ENCODE results near the gene TMEM219.

Gene TMEM219

GRCh38 chr16:29999605-30000004 is 37.7 kb downstream of the TMEM219 start:
- Histone ChIP-seq H3K27me3 (ENCODE audit: control insufficient read depth in 1 of 2, insufficient read depth in 2 of 2, low read length in 2 of 2) (no peaks in the 10 kb centered on the region), H3K36me3 (ENCODE audit: control insufficient read depth in 2 of 2, insufficient read depth in 2 of 2, low read length in 2 of 2) (peaks cover 3 to 14% of the 10 kb centered on the region in 2 donors), H3K9ac (ENCODE audit: low read length in 2 of 2) (no peak overlapping the region), H3K27ac (ENCODE audit: low read length) (no peak overlapping the region), H3K4me3 (ENCODE audit: low read length in 2 of 2) (no peak overlapping the region), H3K4me1 (ENCODE audit: control insufficient read depth, insufficient read depth, low read length) (peaks cover 17% of the 10 kb centered on the region), H3K9me3 (ENCODE audit: control insufficient read depth in 2 of 2, low read length in 2 of 2) (no peaks in the 10 kb centered on the region)

GRCh38 chr16:30000735-30001631 is 39.1 kb downstream of the TMEM219 start:
- peaks cover 3 to 14% of the 10 kb centered on the region in 2 donors for H3K36me3 ChIP-seq (ENCODE audit: control insufficient read depth in 2 of 2, insufficient read depth in 2 of 2, low read length in 2 of 2)

GRCh38 chr16:30002614-30003346 is 40.9 kb downstream of the TMEM219 start:
- H3K36me3 ChIP-seq (ENCODE audit: control insufficient read depth in 2 of 2, insufficient read depth in 2 of 2, low read length in 2 of 2): peaks cover 3 to 14% of the 10 kb centered on the region in 2 donors
- H3K27ac ChIP-seq (ENCODE audit: low read length): no peak overlapping the region
- H3K4me1 ChIP-seq (ENCODE audit: control insufficient read depth, insufficient read depth, low read length): peaks cover 5% of the 10 kb centered on the region
- H3K4me3 ChIP-seq (ENCODE audit: low read length in 2 of 2): no peak overlapping the region
- peaks cover 0 to 3% of the 10 kb centered on the region in 2 donors for H3K27me3 ChIP-seq (ENCODE audit: control insufficient read depth in 1 of 2, insufficient read depth in 2 of 2, low read length in 2 of 2)
- H3K9me3 ChIP-seq (ENCODE audit: control insufficient read depth in 2 of 2, low read length in 2 of 2): no peaks in the 10 kb centered on the region
- no peak overlapping the region for H3K9ac ChIP-seq (ENCODE audit: low read length in 2 of 2)

More at GRCh38 chr16:30000735-30001631, 39.1 kb downstream of the TMEM219 start:
- no peaks in the 10 kb centered on the region for H3K9me3 ChIP-seq (ENCODE audit: control insufficient read depth in 2 of 2, low read length in 2 of 2)
- H3K27ac ChIP-seq (ENCODE audit: low read length): no peak overlapping the region
- H3K27me3 ChIP-seq (ENCODE audit: control insufficient read depth in 1 of 2, insufficient read depth in 2 of 2, low read length in 2 of 2): no peaks in the 10 kb centered on the region
- peaks cover 14% of the 10 kb centered on the region for H3K4me1 ChIP-seq (ENCODE audit: control insufficient read depth, insufficient read depth, low read length)
- H3K9ac ChIP-seq (ENCODE audit: low read length in 2 of 2): no peak overlapping the region
- no peak overlapping the region for H3K4me3 ChIP-seq (ENCODE audit: low read length in 2 of 2)

GRCh38 chr16:30003670-30004423 is 42.0 kb downstream of the TMEM219 start:
- H3K27me3 ChIP-seq (ENCODE audit: control insufficient read depth in 1 of 2, insufficient read depth in 2 of 2, low read length in 2 of 2): peaks cover 2 to 6% of the 10 kb centered on the region in 2 donors
- H3K27ac ChIP-seq (ENCODE audit: low read length): no peak overlapping the region
- no peak overlapping the region for H3K4me3 ChIP-seq (ENCODE audit: low read length in 2 of 2)
- H3K9ac ChIP-seq (ENCODE audit: low read length in 2 of 2): no peak overlapping the region
- peaks cover 5% of the 10 kb centered on the region for H3K4me1 ChIP-seq (ENCODE audit: control insufficient read depth, insufficient read depth, low read length)
- peaks cover 0 to 14% of the 10 kb centered on the region in 2 donors for H3K36me3 ChIP-seq (ENCODE audit: control insufficient read depth in 2 of 2, insufficient read depth in 2 of 2, low read length in 2 of 2)
- H3K9me3 ChIP-seq (ENCODE audit: control insufficient read depth in 2 of 2, low read length in 2 of 2): no peaks in the 10 kb centered on the region

- Histone ChIP-seq H3K9ac (ENCODE audit: low read length in 2 of 2) (no peak overlapping the region), H3K9me3 (ENCODE audit: control insufficient read depth in 2 of 2, low read length in 2 of 2) (no peaks in the 10 kb centered on the region), H3K27ac (ENCODE audit: low read length) (no peak overlapping the region), H3K4me3 (ENCODE audit: low read length in 2 of 2) (no peak overlapping the region), H3K27me3 (ENCODE audit: control insufficient read depth in 1 of 2, insufficient read depth in 2 of 2, low read length in 2 of 2) (peaks cover 4 to 11% of the 10 kb centered on the region in 2 donors), H3K4me1 (ENCODE audit: control insufficient read depth, insufficient read depth, low read length) (peaks cover 5% of the 10 kb centered on the region), H3K36me3 (ENCODE audit: control insufficient read depth in 2 of 2, insufficient read depth in 2 of 2, low read length in 2 of 2) (peaks cover 0 to 10% of the 10 kb centered on the region in 2 donors)
Measured at GRCh38 chr16:30004424-30004776, 42.5 kb downstream of the TMEM219 start.

GRCh38 chr16:30004811-30005242 is 42.9 kb downstream of the TMEM219 start:
- Histone ChIP-seq H3K9me3 (ENCODE audit: control insufficient read depth in 2 of 2, low read length in 2 of 2) (no peaks in the 10 kb centered on the region), H3K4me1 (ENCODE audit: control insufficient read depth, insufficient read depth, low read length) (peaks cover 7% of the 10 kb centered on the region), H3K27ac (ENCODE audit: low read length) (no peak overlapping the region), H3K4me3 (ENCODE audit: low read length in 2 of 2) (no peak overlapping the region), H3K9ac (ENCODE audit: low read length in 2 of 2) (no peak overlapping the region), H3K36me3 (ENCODE audit: control insufficient read depth in 2 of 2, insufficient read depth in 2 of 2, low read length in 2 of 2) (peaks cover 0 to 9% of the 10 kb centered on the region in 2 donors), H3K27me3 (ENCODE audit: control insufficient read depth in 1 of 2, insufficient read depth in 2 of 2, low read length in 2 of 2) (peaks cover 8 to 16% of the 10 kb centered on the region in 2 donors)

GRCh38 chr16:30005341-30006094 is 43.6 kb downstream of the TMEM219 start:
- H3K4me3 ChIP-seq (ENCODE audit: low read length in 2 of 2): peak overlapping the region in 1 of 2 donors; percentile 35
- H3K4me1 ChIP-seq (ENCODE audit: control insufficient read depth, insufficient read depth, low read length): peaks cover 12% of the 10 kb centered on the region
- H3K27ac ChIP-seq (ENCODE audit: low read length): no peak overlapping the region
- peaks cover 15 to 23% of the 10 kb centered on the region in 2 donors for H3K27me3 ChIP-seq (ENCODE audit: control insufficient read depth in 1 of 2, insufficient read depth in 2 of 2, low read length in 2 of 2)
- no peaks in the 10 kb centered on the region for H3K9me3 ChIP-seq (ENCODE audit: control insufficient read depth in 2 of 2, low read length in 2 of 2)
- H3K9ac ChIP-seq (ENCODE audit: low read length in 2 of 2): no peak overlapping the region
- peaks cover 0 to 9% of the 10 kb centered on the region in 2 donors for H3K36me3 ChIP-seq (ENCODE audit: control insufficient read depth in 2 of 2, insufficient read depth in 2 of 2, low read length in 2 of 2)

GRCh38 chr16:30006095-30006473 is 44.2 kb downstream of the TMEM219 start:
- no peak overlapping the region for H3K4me3 ChIP-seq (ENCODE audit: low read length in 2 of 2)
- H3K27ac ChIP-seq (ENCODE audit: low read length): no peak overlapping the region
- H3K9me3 ChIP-seq (ENCODE audit: control insufficient read depth in 2 of 2, low read length in 2 of 2): no peaks in the 10 kb centered on the region
- H3K27me3 ChIP-seq (ENCODE audit: control insufficient read depth in 1 of 2, insufficient read depth in 2 of 2, low read length in 2 of 2): peaks cover 17 to 27% of the 10 kb centered on the region in 2 donors
- H3K36me3 ChIP-seq (ENCODE audit: control insufficient read depth in 2 of 2, insufficient read depth in 2 of 2, low read length in 2 of 2): peaks cover 0 to 9% of the 10 kb centered on the region in 2 donors
- H3K4me1 ChIP-seq (ENCODE audit: control insufficient read depth, insufficient read depth, low read length): peaks cover 15% of the 10 kb centered on the region
- no peak overlapping the region for H3K9ac ChIP-seq (ENCODE audit: low read length in 2 of 2)

- Histone ChIP-seq H3K27ac (ENCODE audit: low read length) (no peak overlapping the region), H3K9ac (ENCODE audit: low read length in 2 of 2) (no peak overlapping the region), H3K9me3 (ENCODE audit: control insufficient read depth in 2 of 2, low read length in 2 of 2) (no peaks in the 10 kb centered on the region), H3K4me3 (ENCODE audit: low read length in 2 of 2) (no peak overlapping the region), H3K27me3 (ENCODE audit: control insufficient read depth in 1 of 2, insufficient read depth in 2 of 2, low read length in 2 of 2) (peaks cover 21 to 35% of the 10 kb centered on the region in 2 donors), H3K36me3 (ENCODE audit: control insufficient read depth in 2 of 2, insufficient read depth in 2 of 2, low read length in 2 of 2) (peaks cover 0 to 7% of the 10 kb centered on the region in 2 donors), H3K4me1 (ENCODE audit: control insufficient read depth, insufficient read depth, low read length) (peaks cover 15% of the 10 kb centered on the region)
Measured at GRCh38 chr16:30006659-30007377, 44.9 kb downstream of the TMEM219 start.
